C4-2B (cell line): Measurements from ENCODE around the gene PAK1.

Source experiments
- ZFX ChIP-seq: fragments of 450-650 bp; IDR thresholded peaks from 2 replicates; pipeline ENCODE4 v1.6.1; 2017
- TF ChIP-seq, protein P1 (sequence below): fragments of 450-650 bp; conservative IDR thresholded peaks from 2 replicates; pipeline ENCODE4 v1.5.1; 2017; ENCODE audit warnings: mild to moderate bottlenecking

DNA sequence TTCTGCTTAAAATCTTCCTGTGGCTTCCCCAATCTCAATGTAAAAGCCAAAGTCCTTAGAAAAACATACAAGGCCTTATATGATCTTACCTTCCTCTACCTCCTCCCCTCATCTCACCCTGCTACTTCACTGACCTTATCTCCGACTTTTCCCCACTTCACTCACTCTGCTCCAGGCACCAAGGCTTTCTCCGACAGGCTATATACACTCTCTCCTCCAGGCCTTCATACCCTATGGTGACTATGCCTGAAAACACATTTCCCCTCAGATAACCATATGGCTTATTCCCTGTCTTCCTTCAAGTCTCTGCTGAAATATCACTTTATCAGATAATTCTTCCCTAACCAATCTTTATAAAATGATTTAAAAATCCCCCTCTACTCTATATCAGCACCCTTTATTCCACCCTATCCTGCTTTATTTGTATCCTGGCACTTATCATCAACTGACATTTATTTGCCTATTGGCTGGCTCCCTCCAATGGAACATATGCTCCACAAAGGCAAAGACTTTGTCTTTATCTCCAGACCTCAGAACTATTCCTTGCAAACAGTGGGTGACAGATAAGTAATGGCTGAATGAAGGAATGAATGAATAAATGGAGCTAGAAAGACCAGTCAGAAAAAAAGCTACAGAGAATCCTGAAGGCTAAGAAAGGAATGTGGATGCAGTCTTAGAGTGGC is 52.7 kb downstream of the PAK1 start:
- TF ChIP-seq, protein P1, sequence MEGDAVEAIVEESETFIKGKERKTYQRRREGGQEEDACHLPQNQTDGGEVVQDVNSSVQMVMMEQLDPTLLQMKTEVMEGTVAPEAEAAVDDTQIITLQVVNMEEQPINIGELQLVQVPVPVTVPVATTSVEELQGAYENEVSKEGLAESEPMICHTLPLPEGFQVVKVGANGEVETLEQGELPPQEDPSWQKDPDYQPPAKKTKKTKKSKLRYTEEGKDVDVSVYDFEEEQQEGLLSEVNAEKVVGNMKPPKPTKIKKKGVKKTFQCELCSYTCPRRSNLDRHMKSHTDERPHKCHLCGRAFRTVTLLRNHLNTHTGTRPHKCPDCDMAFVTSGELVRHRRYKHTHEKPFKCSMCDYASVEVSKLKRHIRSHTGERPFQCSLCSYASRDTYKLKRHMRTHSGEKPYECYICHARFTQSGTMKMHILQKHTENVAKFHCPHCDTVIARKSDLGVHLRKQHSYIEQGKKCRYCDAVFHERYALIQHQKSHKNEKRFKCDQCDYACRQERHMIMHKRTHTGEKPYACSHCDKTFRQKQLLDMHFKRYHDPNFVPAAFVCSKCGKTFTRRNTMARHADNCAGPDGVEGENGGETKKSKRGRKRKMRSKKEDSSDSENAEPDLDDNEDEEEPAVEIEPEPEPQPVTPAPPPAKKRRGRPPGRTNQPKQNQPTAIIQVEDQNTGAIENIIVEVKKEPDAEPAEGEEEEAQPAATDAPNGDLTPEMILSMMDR: no peak
- TF ChIP-seq ZFX: no peak
